Measurements from ENCODE around the gene SASH1.

Gene SASH1

GRCh38 chr6:148493424-148493823 is 150.8 kb downstream of the SASH1 start:
- ChIA-PET CTCF (no interaction called here), POLR2A (no interaction called here)
- H3K27ac ChIP-seq (ENCODE audit: extremely low read depth, low read depth, low read length) = no peak overlapping the region
- TF ChIP-seq HOXA7 (CRISPR knock-in tag; IDR thresholded peaks at IDR 0.05; ENCODE audit: borderline replicate concordance) = no peak
- no peak for TF ChIP-seq ZNF610 (tag by site-specific recombination; IDR thresholded peaks at IDR 0.05; ENCODE audit: borderline replicate concordance)
- no peak for TF ChIP-seq ZBTB21 (tag by site-specific recombination; IDR thresholded peaks at IDR 0.05)
- no peak for TF ChIP-seq ZNF324 (tag by site-specific recombination; IDR thresholded peaks at IDR 0.05)
- TF ChIP-seq ZNF148 (tag by site-specific recombination; IDR thresholded peaks at IDR 0.05; ENCODE audit: borderline replicate concordance) = no peak
- no peak for TF ChIP-seq ZNF140 (tag by site-specific recombination; IDR thresholded peaks at IDR 0.05)
- no peak for TF ChIP-seq RBAK (tag by site-specific recombination; IDR thresholded peaks at IDR 0.05)
- no peak for TF ChIP-seq HIC1 (tag by site-specific recombination; IDR thresholded peaks at IDR 0.05)
- TF ChIP-seq ZFP41 (tag by site-specific recombination; IDR thresholded peaks at IDR 0.05; ENCODE audit: borderline replicate concordance) = no peak
- no peak for TF ChIP-seq ZNF768 (tag by site-specific recombination; IDR thresholded peaks at IDR 0.05)
- H3K4me3 ChIP-seq (ENCODE audit: low read depth, low read length) = no peak overlapping the region
- no peaks in the 10 kb centered on the region for H3K4me1 ChIP-seq (ENCODE audit: control insufficient read depth, insufficient read depth, low read length)
- H3K36me3 ChIP-seq (ENCODE audit: control insufficient read depth in 2 of 2, insufficient read depth in 1 of 2, low read length in 2 of 2) = peaks cover 0 to 1% of the 10 kb centered on the region in 2 experiments; a peak in 2 of 3 replicates
- no peaks in the 10 kb centered on the region for H3K9me3 ChIP-seq (ENCODE audit: control insufficient read depth, insufficient read depth, low read depth, low read length)

- ChIA-PET CTCF (interaction anchor here (0.7 kb wide), 1 partner anchor 97 kb away, joined by 4 read pairs; no protein-coding TSS in a partner anchor), POLR2A (no interaction called here)
- Histone ChIP-seq H3K4me3 (ENCODE audit: low read depth, low read length) (no peak overlapping the region), H3K27ac (ENCODE audit: extremely low read depth, low read depth, low read length) (no peak overlapping the region), H3K9me3 (ENCODE audit: control insufficient read depth, insufficient read depth, low read depth, low read length) (no peaks in the 10 kb centered on the region), H3K36me3 (ENCODE audit: control insufficient read depth in 2 of 2, insufficient read depth in 1 of 2, low read length in 2 of 2) (no peaks in the 10 kb centered on the region; a peak in 1 of 3 replicates), H3K4me1 (ENCODE audit: control insufficient read depth, insufficient read depth, low read length) (no peaks in the 10 kb centered on the region)
- no peak for TF ChIP-seq YY2 (tag by site-specific recombination; IDR thresholded peaks at IDR 0.05)
- no peak for TF ChIP-seq ZNF211 (tag by site-specific recombination; IDR thresholded peaks at IDR 0.05; ENCODE audit: low read depth)
- TF ChIP-seq BCL11A (tag by site-specific recombination; IDR thresholded peaks at IDR 0.05; ENCODE audit: low read depth) = no peak
- no peak for TF ChIP-seq OVOL3 (tag by site-specific recombination; IDR thresholded peaks at IDR 0.05)
- TF ChIP-seq ZNF791 (tag by site-specific recombination; IDR thresholded peaks at IDR 0.05) = no peak
These were observed 151.6 kb downstream of the SASH1 start for GRCh38 chr6:148494226-148494625.

GRCh38 chr6:148495029-148495428 is 152.4 kb downstream of the SASH1 start:
- no peak overlapping the region for H3K4me3 ChIP-seq (ENCODE audit: low read depth, low read length)
- CTCF ChIA-PET = interaction anchor here (0.6 to 0.7 kb wide), 3 partner anchors 98 to 1317 kb away, joined by 3 to 4 read pairs (median 3); no protein-coding TSS in a partner anchor
- no peaks in the 10 kb centered on the region for H3K9me3 ChIP-seq (ENCODE audit: control insufficient read depth, insufficient read depth, low read depth, low read length)
- POLR2A ChIA-PET = no interaction called here
- H3K27ac ChIP-seq (ENCODE audit: extremely low read depth, low read depth, low read length) = no peak overlapping the region
- no peaks in the 10 kb centered on the region for H3K4me1 ChIP-seq (ENCODE audit: control insufficient read depth, insufficient read depth, low read length)
- H3K36me3 ChIP-seq (ENCODE audit: control insufficient read depth in 2 of 2, insufficient read depth in 1 of 2, low read length in 2 of 2) = no peaks in the 10 kb centered on the region; a peak in 1 of 3 replicates
- TF ChIP-seq ZNF423 (tag by site-specific recombination; IDR thresholded peaks at IDR 0.05) = no peak
- TF ChIP-seq YY1 (tag by site-specific recombination; IDR thresholded peaks at IDR 0.05) = no peak
- TF ChIP-seq BCL11B (tag by site-specific recombination; IDR thresholded peaks at IDR 0.05; ENCODE audit: low read depth) = no peak
- TF ChIP-seq ZNF785 (tag by site-specific recombination; IDR thresholded peaks at IDR 0.05) = no peak
- no peak for TF ChIP-seq ZNF600 (tag by site-specific recombination; IDR thresholded peaks at IDR 0.05)
- TF ChIP-seq EGR2 (tag by site-specific recombination; IDR thresholded peaks at IDR 0.05; ENCODE audit: low read depth) = no peak
- TF ChIP-seq ZNF654 (tag by site-specific recombination; IDR thresholded peaks at IDR 0.05; ENCODE audit: low read depth) = no peak
- TF ChIP-seq ZNF843 (tag by site-specific recombination; IDR thresholded peaks at IDR 0.05) = no peak
- no peak for TF ChIP-seq ZNF639 (tag by site-specific recombination; IDR thresholded peaks at IDR 0.05)
- TF ChIP-seq ZNF701 (tag by site-specific recombination; IDR thresholded peaks at IDR 0.05) = no peak
- no peak for TF ChIP-seq ZNF148 (tag by site-specific recombination; IDR thresholded peaks at IDR 0.05; ENCODE audit: borderline replicate concordance)

Data from HEK293 (cell line).